NCI-H128 (cell line): ENCODE results near the gene TGFBR3.

Experiments used
- DNase-seq: peaks from one replicate; lab custom pipeline; 2025; ENCODE audit not compliant: unreplicated experiment; lab: John Stamatoyannopoulos, UW

Gene TGFBR3

GRCh38 chr1:91717839-91718238 is 168.1 kb downstream of the TGFBR3 start:
- DNase-seq: no peak

GRCh38 chr1:91716339-91716738 is 169.6 kb downstream of the TGFBR3 start:
- DNase-seq: no peak

DNA sequence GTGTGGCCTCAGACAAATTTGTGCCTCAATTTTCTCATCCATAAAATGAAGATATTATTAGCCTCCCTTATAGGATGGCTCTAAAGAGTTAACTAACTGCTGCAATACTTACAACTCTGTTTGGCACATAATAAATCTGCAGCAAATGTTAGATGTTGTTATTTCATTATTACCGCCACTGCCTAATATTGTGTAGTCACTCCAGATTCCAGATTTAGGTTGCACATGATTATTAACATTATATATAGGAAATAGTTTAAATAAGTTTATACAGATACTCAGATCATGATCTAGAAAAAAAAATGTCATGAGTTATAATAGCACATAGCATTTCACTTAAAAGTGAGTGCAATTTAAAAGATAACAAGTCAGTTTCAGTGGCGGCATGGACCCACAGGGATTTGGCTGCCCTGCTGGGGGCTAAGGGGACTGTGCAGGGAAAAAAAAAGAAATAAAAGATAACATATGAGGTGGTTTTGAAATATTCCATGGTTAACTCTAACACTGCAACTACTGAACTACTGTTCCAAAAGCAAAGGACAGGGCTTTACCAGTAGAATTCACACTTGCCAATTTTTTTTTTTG is 170.4 kb downstream of the TGFBR3 start:
- DNase-seq: no peak

DNA sequence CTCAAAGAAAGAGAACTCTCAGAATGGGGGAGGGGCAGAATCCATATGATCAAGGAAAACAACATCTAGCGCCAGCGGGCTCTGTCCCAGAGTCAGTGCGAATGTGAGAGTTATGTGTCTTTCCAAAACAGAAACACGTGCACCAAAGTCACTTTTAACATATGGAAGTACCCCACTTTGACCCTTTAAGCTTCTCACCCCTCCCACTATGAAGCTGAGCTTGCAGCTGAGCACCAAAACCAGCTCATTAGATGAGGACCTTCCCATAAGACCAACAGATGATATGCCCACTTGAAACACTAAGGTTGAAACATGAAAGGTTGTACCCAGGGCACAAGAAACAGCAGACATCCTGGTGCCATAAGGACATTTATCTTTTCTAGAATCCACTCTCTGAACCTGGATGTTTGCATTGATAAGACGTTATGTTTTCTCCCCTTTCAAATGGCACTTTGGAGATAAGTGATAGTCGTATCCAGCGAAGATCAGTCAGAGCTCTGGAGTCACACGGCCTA is 171.0 kb downstream of the TGFBR3 start:
- no peak for DNase-seq

- DNase-seq: no peak
These were observed 172.7 kb downstream of the TGFBR3 start for GRCh38 chr1:91712981-91713841.

DNA sequence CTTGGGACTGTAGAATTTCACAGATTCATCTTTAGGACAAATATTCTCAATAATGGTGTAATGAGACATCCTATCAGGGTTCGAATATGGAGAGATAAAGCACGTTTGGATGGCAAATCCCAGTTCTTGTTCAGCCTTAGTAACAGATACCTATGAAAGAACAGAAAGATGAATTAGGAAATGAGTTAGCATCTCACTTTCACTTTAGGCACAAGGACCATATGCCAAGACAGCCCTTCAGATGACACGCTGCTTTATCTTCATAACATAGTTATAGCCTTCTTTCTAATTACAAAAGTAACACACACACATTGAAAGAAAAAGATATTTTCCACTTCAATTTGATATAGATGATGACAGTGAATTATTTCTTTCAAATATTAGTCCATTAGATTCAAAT is 173.6 kb downstream of the TGFBR3 start:
- DNase-seq: no peak

DNA sequence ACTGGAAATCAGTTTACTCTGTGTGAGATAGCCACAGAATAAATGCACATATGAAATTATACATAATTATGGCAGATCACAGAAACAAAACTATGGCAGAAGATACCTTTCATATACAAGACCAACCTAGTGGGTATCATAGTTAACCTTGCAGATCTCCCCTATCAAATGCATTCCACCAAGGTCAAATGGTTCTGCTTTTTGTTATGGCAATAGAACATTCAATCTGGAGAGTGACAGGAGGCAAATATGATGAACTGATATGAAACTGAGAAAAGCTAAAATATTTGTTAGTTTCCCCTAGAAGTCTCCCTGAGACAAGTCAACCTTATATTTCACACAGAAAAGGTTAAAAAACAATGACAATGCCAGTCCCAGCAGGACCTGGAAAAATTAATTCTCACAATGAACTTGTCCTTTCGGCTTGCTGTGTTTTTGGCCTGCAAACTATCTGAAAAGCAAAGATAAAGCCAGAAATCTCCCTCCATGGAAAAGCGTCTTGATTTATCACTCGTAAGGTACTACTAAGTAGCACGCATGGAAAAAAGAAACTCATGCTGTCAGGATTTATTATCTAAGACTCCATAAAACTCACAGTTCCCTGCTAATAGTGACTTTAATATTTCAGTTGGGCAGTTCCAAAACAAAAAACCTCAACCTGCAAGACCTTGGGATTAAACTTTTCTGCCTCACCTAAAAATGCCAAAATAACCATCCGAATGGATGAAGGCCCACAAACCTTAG is 174.3 kb downstream of the TGFBR3 start:
- no peak for DNase-seq

DNA sequence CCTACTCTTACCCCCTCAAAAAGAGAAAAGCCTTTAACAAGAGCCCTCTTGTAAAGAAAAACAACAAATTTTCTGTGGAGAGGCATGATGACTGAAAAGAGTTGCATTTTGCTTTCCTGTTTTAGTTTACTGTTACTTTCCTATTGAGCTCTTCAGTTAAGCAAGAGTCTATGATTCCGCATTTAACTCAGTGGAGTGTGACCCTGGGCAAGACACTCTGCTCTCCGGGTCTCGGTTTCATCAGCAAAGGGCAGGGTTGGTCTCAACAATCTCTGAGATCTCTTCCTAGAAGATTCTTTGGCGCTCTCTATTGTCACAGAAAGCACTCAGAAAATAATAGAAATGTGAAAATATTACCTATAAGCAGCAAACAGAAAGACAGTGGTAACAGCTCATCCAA is 175.7 kb downstream of the TGFBR3 start:
- DNase-seq: no peak

DNA sequence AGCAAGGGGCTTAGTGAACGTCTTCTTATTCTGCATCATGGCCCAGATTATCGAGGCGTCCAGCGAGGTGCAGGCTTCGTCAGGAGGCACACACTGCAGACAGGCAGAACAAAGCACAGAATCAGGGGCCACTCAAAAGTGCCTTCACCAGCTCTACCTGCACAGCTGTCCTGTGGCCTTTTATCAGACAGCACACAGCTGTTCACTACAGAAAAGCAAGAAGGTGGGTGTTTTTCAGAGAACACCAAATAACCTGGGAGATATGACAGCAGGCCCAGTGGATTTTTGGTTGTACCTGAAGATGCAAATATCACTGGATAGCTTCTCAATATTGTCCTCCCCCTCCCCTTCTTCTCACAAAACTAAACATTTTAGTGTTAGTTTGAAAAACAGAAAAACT is 177.3 kb downstream of the TGFBR3 start:
- DNase-seq: no peak

GRCh38 chr1:91707890-91708218 is 178.1 kb downstream of the TGFBR3 start:
- no peak for DNase-seq

GRCh38 chr1:91707114-91707889 is 178.6 kb downstream of the TGFBR3 start:
- no peak for DNase-seq

DNA sequence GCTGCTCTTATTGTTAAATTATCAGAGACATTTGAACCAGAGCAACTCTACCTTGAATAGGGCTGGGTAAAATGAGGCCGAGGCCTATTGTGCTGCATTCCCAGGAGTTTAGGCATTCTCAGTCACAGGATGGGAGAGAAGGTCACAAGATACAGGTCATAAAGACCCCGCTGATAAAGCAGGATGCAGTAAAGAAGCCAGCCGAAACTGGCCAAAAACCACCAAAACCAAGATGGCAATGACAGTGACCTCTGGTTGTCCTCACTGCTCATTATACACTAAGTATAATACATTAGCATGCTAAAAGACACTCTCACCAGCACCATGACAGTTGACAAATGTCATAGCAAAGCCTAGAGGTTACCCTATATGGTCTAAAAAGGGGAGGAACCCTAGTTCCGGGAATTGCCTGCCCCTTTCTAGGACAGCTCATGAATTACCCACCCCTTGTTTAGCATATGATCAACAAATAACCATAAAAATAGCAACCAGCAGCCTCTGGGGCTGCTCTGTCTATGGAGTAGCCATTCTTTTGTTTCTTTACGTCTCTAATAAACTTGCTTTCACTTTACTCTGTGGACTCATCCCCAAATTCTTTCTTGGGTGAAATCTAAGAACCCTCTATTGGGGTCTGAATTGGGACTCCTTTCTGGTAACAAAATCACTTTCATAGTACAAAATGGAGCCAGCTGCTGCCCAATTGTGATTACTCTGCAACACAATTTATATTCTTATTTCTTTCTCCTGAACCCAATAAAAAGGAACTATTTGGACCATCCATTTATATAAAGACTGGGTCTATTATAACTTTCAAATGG is 179.6 kb downstream of the TGFBR3 start:
- DNase-seq: no peak

DNA sequence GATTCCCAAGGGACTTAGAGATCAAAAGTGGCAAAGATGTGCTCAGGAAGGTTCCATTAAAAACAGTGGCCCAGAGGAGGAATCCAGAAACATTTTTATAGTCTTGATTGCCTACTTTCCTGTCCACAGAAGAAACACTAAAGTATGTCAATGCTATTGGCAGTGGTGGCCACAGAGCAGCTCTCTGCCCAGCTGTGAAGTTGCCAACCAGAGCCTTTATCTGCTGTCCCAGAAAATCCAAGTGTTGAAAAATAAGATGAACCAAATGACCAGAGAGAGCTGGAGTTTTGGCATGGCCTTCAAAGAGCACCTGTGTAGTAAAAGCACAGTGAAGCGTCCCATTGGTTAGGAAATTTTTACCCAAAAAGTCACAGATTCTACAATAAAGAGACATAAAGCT is 181.2 kb downstream of the TGFBR3 start:
- DNase-seq: no peak

- DNase-seq: no peak
These were observed 182.9 kb downstream of the TGFBR3 start for GRCh38 chr1:91703095-91703494.

GRCh38 chr1:91701472-91701869 is 184.5 kb downstream of the TGFBR3 start:
- no peak for DNase-seq

- DNase-seq: no peak
These were observed 185.0 kb downstream of the TGFBR3 start for GRCh38 chr1:91700771-91701471.

- no peak for DNase-seq
These were observed 185.6 kb downstream of the TGFBR3 start for GRCh38 chr1:91700332-91700731.

- DNase-seq: no peak
These were observed 186.5 kb downstream of the TGFBR3 start for GRCh38 chr1:91699339-91699974.

GRCh38 chr1:91697861-91698260 is 188.1 kb downstream of the TGFBR3 start:
- DNase-seq: no peak
